Measurements from ENCODE around the gene FASTK. TPM values are rescaled to one million over a fixed set of nuclear protein-coding genes. Genes with fewer than 3 reads are reported as not detected.

The FASTK gene
- total RNA-seq, 2 donors from 2014 or later: 64.0 to 71.0 TPM

DNA sequence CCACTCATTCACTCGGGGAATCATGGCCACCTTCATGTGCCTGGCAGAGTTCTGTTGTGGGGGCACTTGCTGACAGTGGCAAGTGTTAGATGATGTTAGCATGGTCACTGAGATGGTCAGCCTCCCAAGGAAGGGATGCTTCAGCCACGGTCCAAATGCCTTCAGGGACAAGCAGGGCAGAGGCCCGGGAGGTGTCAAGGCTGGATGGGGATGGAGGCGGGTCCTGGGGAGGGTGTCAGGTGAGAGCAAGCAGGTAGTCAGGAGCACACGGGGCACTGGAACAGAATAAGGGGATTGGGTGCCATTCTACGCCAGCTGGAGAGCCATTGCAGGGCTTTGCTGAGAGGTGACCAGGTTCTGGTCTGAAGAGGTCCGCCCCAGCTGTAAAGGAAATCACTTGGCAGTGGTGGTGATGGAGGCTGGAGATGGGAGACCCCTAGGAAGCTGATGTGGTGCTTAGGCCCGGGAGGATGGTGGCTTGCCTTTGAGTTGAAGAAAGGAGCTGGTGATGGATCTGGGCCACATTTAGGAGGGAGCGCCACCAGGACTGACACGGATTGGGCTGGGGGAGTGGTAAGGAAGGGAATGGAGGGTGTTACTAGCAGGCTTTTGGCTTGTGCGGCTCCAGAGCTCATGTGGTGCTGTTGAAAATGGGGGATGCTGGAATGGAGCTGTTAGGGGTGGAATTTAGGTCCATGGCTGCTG, 29.8 kb upstream of the FASTK start:
- H3K27ac Mint-ChIP-seq: peak overlapping the region; percentile 21
- H3K27me3 Mint-ChIP-seq (ENCODE audit: insufficient read depth): no peaks in the 10 kb centered on the region
- Histone ChIP-seq H3K4me3 (ENCODE audit: low read length) (no peak overlapping the region), H3K9ac (ENCODE audit: extremely low read depth, low read length, poor library complexity, severe bottlenecking) (no peak overlapping the region), H3K27ac (ENCODE audit: low read depth, low read length) (no peak overlapping the region), H3K4me1 (ENCODE audit: control insufficient read depth, insufficient read depth, low read length) (peaks cover 24% of the 10 kb centered on the region), H3K36me3 (ENCODE audit: control insufficient read depth, insufficient read depth, low read length) (no peaks in the 10 kb centered on the region), H3K27me3 (ENCODE audit: control insufficient read depth, insufficient read depth, low read length, poor library complexity, severe bottlenecking) (no peaks in the 10 kb centered on the region), H3K9me3 (ENCODE audit: control insufficient read depth, low read length) (no peaks in the 10 kb centered on the region)
- H3K4me3 Mint-ChIP-seq: no peak overlapping the region
- DNase-seq: no peak
- TF ChIP-seq, protein P1, sequence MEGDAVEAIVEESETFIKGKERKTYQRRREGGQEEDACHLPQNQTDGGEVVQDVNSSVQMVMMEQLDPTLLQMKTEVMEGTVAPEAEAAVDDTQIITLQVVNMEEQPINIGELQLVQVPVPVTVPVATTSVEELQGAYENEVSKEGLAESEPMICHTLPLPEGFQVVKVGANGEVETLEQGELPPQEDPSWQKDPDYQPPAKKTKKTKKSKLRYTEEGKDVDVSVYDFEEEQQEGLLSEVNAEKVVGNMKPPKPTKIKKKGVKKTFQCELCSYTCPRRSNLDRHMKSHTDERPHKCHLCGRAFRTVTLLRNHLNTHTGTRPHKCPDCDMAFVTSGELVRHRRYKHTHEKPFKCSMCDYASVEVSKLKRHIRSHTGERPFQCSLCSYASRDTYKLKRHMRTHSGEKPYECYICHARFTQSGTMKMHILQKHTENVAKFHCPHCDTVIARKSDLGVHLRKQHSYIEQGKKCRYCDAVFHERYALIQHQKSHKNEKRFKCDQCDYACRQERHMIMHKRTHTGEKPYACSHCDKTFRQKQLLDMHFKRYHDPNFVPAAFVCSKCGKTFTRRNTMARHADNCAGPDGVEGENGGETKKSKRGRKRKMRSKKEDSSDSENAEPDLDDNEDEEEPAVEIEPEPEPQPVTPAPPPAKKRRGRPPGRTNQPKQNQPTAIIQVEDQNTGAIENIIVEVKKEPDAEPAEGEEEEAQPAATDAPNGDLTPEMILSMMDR (conservative IDR thresholded peaks at IDR 0.05): no peak
- H3K4me1 Mint-ChIP-seq: peaks cover 27% of the 10 kb centered on the region
- WGBS, 2 experiments (ENCODE audit: insufficient coverage in 1 of 2, insufficient read length in 1 of 2): 82 to 87% methylated on average over 10 to 11 of the region's 11 CpGs
- peaks cover 3% of the 10 kb centered on the region for H3K36me3 Mint-ChIP-seq (ENCODE audit: low read depth)
- H3K9me3 Mint-ChIP-seq: no peaks in the 10 kb centered on the region

DNA sequence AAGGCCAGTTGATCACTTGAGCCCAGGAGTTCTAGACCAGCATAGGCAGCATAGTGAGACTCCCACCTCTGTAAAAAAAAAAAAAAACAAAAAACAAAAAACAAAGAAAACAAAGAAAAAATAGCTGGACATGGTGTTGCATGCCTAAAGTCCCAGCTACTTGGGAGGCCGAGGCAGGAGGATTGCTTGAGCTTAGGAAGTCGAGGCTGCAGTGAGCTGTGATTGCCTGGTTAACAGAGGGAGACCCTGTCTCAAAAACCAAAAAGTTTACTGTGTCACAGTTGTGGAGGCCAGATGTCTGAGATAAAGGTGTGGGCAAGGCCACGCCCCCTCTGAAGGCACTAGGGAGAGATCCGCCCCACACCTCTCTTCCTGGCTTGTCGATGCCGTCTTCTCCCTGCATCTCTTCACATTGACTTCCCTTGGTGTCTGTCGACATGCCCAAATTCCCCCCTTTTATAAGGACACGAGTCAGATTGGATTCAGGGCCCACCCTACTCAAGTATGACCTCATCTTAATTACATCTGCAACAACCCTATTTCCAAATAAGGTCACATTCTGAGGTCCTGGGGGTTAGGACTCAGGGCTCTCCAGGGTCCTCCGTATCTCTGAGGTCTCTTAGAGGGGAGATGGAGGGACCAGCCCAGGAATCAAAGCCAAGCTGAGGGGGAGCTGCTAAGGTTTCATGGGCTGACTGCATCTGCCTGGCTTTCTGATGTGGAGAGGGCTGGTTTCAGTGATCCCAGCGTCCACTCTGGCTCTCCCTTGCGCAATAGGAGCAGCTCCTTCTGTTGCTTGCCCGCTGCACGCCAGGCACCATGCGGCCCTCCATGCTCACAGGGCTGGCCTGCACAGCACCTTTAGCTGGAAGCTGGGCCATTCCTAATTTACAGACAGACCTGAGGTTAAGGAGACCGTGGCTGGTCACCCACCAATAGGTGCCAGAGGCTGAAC, 28.8 kb upstream of the FASTK start:
- Histone ChIP-seq H3K4me1 (ENCODE audit: control insufficient read depth, insufficient read depth, low read length) (peaks cover 24% of the 10 kb centered on the region), H3K27ac (ENCODE audit: low read depth, low read length) (no peak overlapping the region), H3K9ac (ENCODE audit: extremely low read depth, low read length, poor library complexity, severe bottlenecking) (no peak overlapping the region), H3K36me3 (ENCODE audit: control insufficient read depth, insufficient read depth, low read length) (peaks cover 10% of the 10 kb centered on the region), H3K27me3 (ENCODE audit: control insufficient read depth, insufficient read depth, low read length, poor library complexity, severe bottlenecking) (no peaks in the 10 kb centered on the region), H3K4me3 (ENCODE audit: low read length) (no peak overlapping the region), H3K9me3 (ENCODE audit: control insufficient read depth, low read length) (no peaks in the 10 kb centered on the region)
- H3K27ac Mint-ChIP-seq: peak overlapping the region; percentile 58
- WGBS, 2 experiments (ENCODE audit: insufficient coverage in 1 of 2, insufficient read length in 1 of 2): 77 to 80% methylated on average over 14 to 15 of the region's 15 CpGs
- no peak overlapping the region for H3K4me3 Mint-ChIP-seq
- H3K9me3 Mint-ChIP-seq: no peaks in the 10 kb centered on the region
- peaks cover 33% of the 10 kb centered on the region for H3K4me1 Mint-ChIP-seq
- peaks cover 3% of the 10 kb centered on the region for H3K36me3 Mint-ChIP-seq (ENCODE audit: low read depth)
- H3K27me3 Mint-ChIP-seq (ENCODE audit: insufficient read depth): no peaks in the 10 kb centered on the region
- TF ChIP-seq, protein P1 (conservative IDR thresholded peaks at IDR 0.05): no peak
- DNase-seq: no peak

DNA sequence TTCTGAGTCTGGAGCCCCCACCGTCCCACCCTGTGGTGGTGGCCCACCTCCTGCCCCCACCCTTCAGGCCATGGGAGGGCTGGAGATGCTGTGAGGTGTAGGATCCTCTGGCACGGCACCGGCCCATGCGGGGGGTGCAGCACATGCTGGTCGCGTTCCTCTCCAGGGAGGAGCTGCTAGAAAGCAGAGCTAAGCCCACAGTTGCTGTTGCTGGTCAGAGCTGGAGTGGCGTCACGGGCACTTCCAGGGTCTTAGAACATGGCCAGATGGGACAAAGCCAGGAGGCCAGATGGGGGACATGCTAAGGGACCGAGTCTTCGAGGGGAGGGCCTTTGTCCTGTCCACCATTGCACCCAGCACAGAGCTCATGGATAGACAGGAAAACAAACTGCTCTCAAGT, 27.3 kb upstream of the FASTK start:
- H3K9ac ChIP-seq (ENCODE audit: extremely low read depth, low read length, poor library complexity, severe bottlenecking): no peak overlapping the region
- no peak overlapping the region for H3K4me3 Mint-ChIP-seq
- H3K36me3 ChIP-seq (ENCODE audit: control insufficient read depth, insufficient read depth, low read length): peaks cover 24% of the 10 kb centered on the region
- H3K27ac ChIP-seq (ENCODE audit: low read depth, low read length): no peak overlapping the region
- TF ChIP-seq, protein P1 (conservative IDR thresholded peaks at IDR 0.05): no peak
- no peaks in the 10 kb centered on the region for H3K27me3 Mint-ChIP-seq (ENCODE audit: insufficient read depth)
- H3K36me3 Mint-ChIP-seq (ENCODE audit: low read depth): peaks cover 4% of the 10 kb centered on the region
- peaks cover 11% of the 10 kb centered on the region for H3K4me1 ChIP-seq (ENCODE audit: control insufficient read depth, insufficient read depth, low read length)
- H3K9me3 ChIP-seq (ENCODE audit: control insufficient read depth, low read length): no peaks in the 10 kb centered on the region
- no peak for DNase-seq
- H3K27me3 ChIP-seq (ENCODE audit: control insufficient read depth, insufficient read depth, low read length, poor library complexity, severe bottlenecking): no peaks in the 10 kb centered on the region
- no peaks in the 10 kb centered on the region for H3K9me3 Mint-ChIP-seq
- peaks cover 26% of the 10 kb centered on the region for H3K4me1 Mint-ChIP-seq
- no peak overlapping the region for H3K27ac Mint-ChIP-seq
- H3K4me3 ChIP-seq (ENCODE audit: low read length): no peak overlapping the region
- WGBS, 2 experiments (ENCODE audit: insufficient coverage in 1 of 2, insufficient read length in 1 of 2): 88 to 90% methylated on average over 6 to 10 of the region's 10 CpGs
